HepG2 (cell line): Measurements from ENCODE around the gene GSTA5. TPM values are rescaled to one million over a fixed set of nuclear protein-coding genes. Genes with fewer than 3 reads are reported as not detected.
A peak's percentile ranks its signal among the peaks of the same experiment; 100 is the strongest.

Source experiments
- ATF4 ChIP-seq, 2 experiments: fragments of 450-650 bp in 1 of 2; sonication (generic) in 1 of 2; formaldehyde crosslinking; IDR thresholded peaks; 2 replicates each; pipeline versions ENCODE4 v1.5.0 to v1.8.0; 2020 to 2022; ENCODE audit warnings: mild to moderate bottlenecking in 1 of 2, missing genetic modification reagents in 1 of 2
- BCL6 ChIP-seq: IDR thresholded peaks from 2 replicates; pipeline ENCODE4 v1.6.1; 2016; ENCODE audit warnings: missing genetic modification reagents, missing compliant biosample characterization
- CEBPG ChIP-seq: IDR thresholded peaks from 2 replicates; pipeline ENCODE4 v1.6.1; 2016
- CREB1 ChIP-seq, 2 experiments: fragments of 450-650 bp in 1 of 2; IDR thresholded peaks; 2 replicates each; pipeline ENCODE4 v1.6.1; 2016 to 2017; ENCODE audit warnings: control low read depth in 1 of 2, mild to moderate bottlenecking in 1 of 2, missing compliant biosample characterization in 1 of 2, missing genetic modification characterization in 1 of 2
- ELF3 ChIP-seq: IDR thresholded peaks from 2 replicates; pipeline ENCODE4 v1.6.1; 2016; ENCODE audit warnings: missing genetic modification reagents, missing compliant biosample characterization
- EP300 ChIP-seq, 3 experiments: sonication (generic) in 1 of 3; formaldehyde crosslinking in 1 of 3; IDR thresholded peaks; 2 replicates each; pipeline versions ENCODE4 v1.5.1 to v1.6.1; 2011 to 2020; ENCODE audit warnings: low read depth in 2 of 3, low read length in 2 of 3, borderline replicate concordance in 1 of 3, improper control_type of control experiment in 1 of 3, mild to moderate bottlenecking in 1 of 3, missing genetic modification reagents in 1 of 3, moderate library complexity in 1 of 3
- HMGA1 ChIP-seq: sonication (generic); formaldehyde crosslinking; conservative IDR thresholded peaks from 2 replicates; pipeline ENCODE4 v1.4.0; 2020; ENCODE audit warnings: missing genetic modification reagents
- ISL2 ChIP-seq: sonication (generic); formaldehyde crosslinking; IDR thresholded peaks from 2 replicates; pipeline ENCODE4 v1.5.0; 2020; ENCODE audit warnings: missing genetic modification reagents
- MAF1 ChIP-seq: sonication (generic); formaldehyde crosslinking; IDR thresholded peaks from 2 replicates; pipeline ENCODE4 v1.5.0; 2020; ENCODE audit warnings: missing genetic modification reagents, borderline replicate concordance
- MED1 ChIP-seq: sonication (generic); formaldehyde crosslinking; IDR thresholded peaks from 2 replicates; pipeline ENCODE4 v1.4.0; 2020; ENCODE audit warnings: missing genetic modification reagents
- NCOA1 ChIP-seq: sonication (generic); formaldehyde crosslinking; IDR thresholded peaks from 2 replicates; pipeline ENCODE4 v1.9.0; 2021; ENCODE audit warnings: missing genetic modification reagents
- NCOA2 ChIP-seq: sonication (generic); formaldehyde crosslinking; IDR thresholded peaks from 2 replicates; pipeline ENCODE4 v1.8.0; 2022; ENCODE audit warnings: inconsistent platforms
- PAWR ChIP-seq: sonication (generic); formaldehyde crosslinking; IDR thresholded peaks from 2 replicates; pipeline ENCODE4 v1.4.0; 2020; ENCODE audit warnings: missing genetic modification reagents, mild to moderate bottlenecking, borderline replicate concordance
- RXRB ChIP-seq: IDR thresholded peaks from 2 replicates; pipeline ENCODE4 v1.6.1; 2016; ENCODE audit warnings: borderline replicate concordance, missing genetic modification reagents, missing compliant biosample characterization
- SOX13 ChIP-seq, 3 experiments: fragments of 450-650 bp in 1 of 3; sonication (generic) in 1 of 3; formaldehyde crosslinking in 1 of 3; IDR thresholded peaks in 2 of 3; conservative IDR thresholded peaks in 1 of 3; 2 replicates each; pipeline versions ENCODE4 v1.5.0 to v1.6.1; 2016 to 2020; ENCODE audit warnings: antibody characterized with exemption in 1 of 3, mild to moderate bottlenecking in 1 of 3, missing compliant biosample characterization in 1 of 3, missing genetic modification reagents in 1 of 3, moderate library complexity in 1 of 3
- SOX6 ChIP-seq, 2 experiments: fragments of 450-650 bp in 1 of 2; sonication (generic) in 1 of 2; formaldehyde crosslinking in 1 of 2; IDR thresholded peaks; 2 replicates each; pipeline versions ENCODE4 v1.4.0 to v1.6.1; 2017 to 2020; ENCODE audit warnings: antibody characterized with exemption in 1 of 2, mild to moderate bottlenecking in 1 of 2, missing genetic modification reagents in 1 of 2
- THAP9 ChIP-seq: sonication (generic); formaldehyde crosslinking; IDR thresholded peaks from 2 replicates; pipeline ENCODE4; 2020; ENCODE audit warnings: missing genetic modification reagents, mild to moderate bottlenecking, borderline replicate concordance
- ZC3H13 ChIP-seq: sonication (generic); formaldehyde crosslinking; IDR thresholded peaks from 2 replicates; pipeline ENCODE4 v1.8.1; 2023; ENCODE audit warnings: mild to moderate bottlenecking, missing genetic modification reagents, moderate library complexity
- ZNF225 ChIP-seq: sonication (generic); formaldehyde crosslinking; IDR thresholded peaks from 2 replicates; pipeline ENCODE4 v1.4.0; 2020; ENCODE audit warnings: mild to moderate bottlenecking, missing genetic modification reagents
- ZNF256 ChIP-seq: sonication (generic); formaldehyde crosslinking; conservative IDR thresholded peaks from 2 replicates; pipeline ENCODE4 v1.4.0; 2020; ENCODE audit warnings: missing genetic modification reagents
- ZNF276 ChIP-seq: sonication (generic); formaldehyde crosslinking; IDR thresholded peaks from 2 replicates; pipeline ENCODE4 v1.4.0; 2020; ENCODE audit warnings: mild to moderate bottlenecking, low read depth, missing genetic modification reagents
- ZNF430 ChIP-seq: sonication (generic); formaldehyde crosslinking; IDR thresholded peaks from 2 replicates; pipeline ENCODE4 v1.9.0; 2021; ENCODE audit warnings: mild to moderate bottlenecking, missing genetic modification reagents
- ZNF776 ChIP-seq: sonication (generic); formaldehyde crosslinking; IDR thresholded peaks from 2 replicates; pipeline ENCODE4 v1.4.0; 2020; ENCODE audit warnings: mild to moderate bottlenecking, missing genetic modification reagents
- polyA plus RNA-seq, 8 experiments: library from polyadenylated mRNA; depleted of rRNA in 3 of 8; stranded (reverse) in 7 of 8; unstranded in 1 of 8; fragments of >200 nt; fragmentation: Illumina TruSeq in 4 of 8; extraction: Trizol in 4 of 8; gene quantifications; 2 replicates each; pipeline versions ENCODE4 v1.2.1 to v1.2.3, GENCODE V29; 2011 to 2016; ENCODE audit warnings: low read depth in 4 of 8, missing spikeins in 1 of 8, mixed read lengths in 1 of 8; ENCODE audit not compliant: insufficient read depth in 1 of 8
- total RNA-seq, 5 experiments: library from RNA; depleted of rRNA; stranded (reverse); fragments of >200 nt; fragmentation: Illumina TruSeq; extraction: Trizol; gene quantifications; 2 replicates each; pipeline ENCODE4 v1.2.3, GENCODE V29; 2016; ENCODE audit warnings: low read depth in 1 of 5

GSTA5 gene
- total and polyA plus RNA-seq, 2 of the 13 experiments (the other 11 are each of a cell fraction or from before 2014, with no cell fraction given), result not detected

- no peak for TF ChIP-seq THAP9 (CRISPR knock-in tag)
- no peak for TF ChIP-seq ZNF776 (CRISPR knock-in tag)
- TF ChIP-seq SOX13 (IDR thresholded peaks at IDR 0.05), result no peak
- TF ChIP-seq SOX13 (CRISPR knock-in tag; conservative IDR thresholded peaks at IDR 0.05 in 1 of 2, IDR thresholded peaks at IDR 0.05 in 1 of 2), result peak in 1 of 2 experiments; percentile 82; a peak in 2 of 4 replicates
- TF ChIP-seq PAWR (CRISPR knock-in tag), result no peak
- no peak for TF ChIP-seq ZNF276 (CRISPR knock-in tag)
- TF ChIP-seq ZC3H13, result no peak
- no peak for TF ChIP-seq MAF1 (CRISPR knock-in tag)
- no peak for TF ChIP-seq ZNF225 (CRISPR knock-in tag)
- TF ChIP-seq ELF3 (CRISPR knock-in tag), result 0 out of 2 replicates have a peak, but pooled peaks have one; percentile 19
- TF ChIP-seq SOX6 (IDR thresholded peaks at IDR 0.05), result no peak
- TF ChIP-seq SOX6 (CRISPR knock-in tag; IDR thresholded peaks at IDR 0.05), result peak; percentile 86
- no peak for TF ChIP-seq CREB1 (IDR thresholded peaks at IDR 0.05)
- TF ChIP-seq CREB1 (CRISPR knock-in tag; IDR thresholded peaks at IDR 0.05), result 0 out of 2 replicates have a peak, but pooled peaks have one; percentile 42
- TF ChIP-seq CEBPG, result peak; percentile 28; the same call in 1 of the 2 replicates
- TF ChIP-seq ISL2, result peak; percentile 39; the same call in 1 of the 2 replicates
- TF ChIP-seq ZNF430 (CRISPR knock-in tag), result no peak
- peak in 1 of 2 experiments; percentile 81; a peak in 1 of 4 replicates for TF ChIP-seq EP300 (IDR thresholded peaks at IDR 0.05; ENCODE audit: low read depth in 2 of 2, low read length in 2 of 2)
- no peak for TF ChIP-seq EP300 (CRISPR knock-in tag; IDR thresholded peaks at IDR 0.05; ENCODE audit: borderline replicate concordance)
- TF ChIP-seq MED1 (CRISPR knock-in tag), result peak; percentile 49
- TF ChIP-seq RXRB (CRISPR knock-in tag), result peak; percentile 66; the same call in 1 of the 2 replicates
- no peak for TF ChIP-seq HMGA1 (CRISPR knock-in tag)
- TF ChIP-seq ATF4 (CRISPR knock-in tag; IDR thresholded peaks at IDR 0.05), result peak in 1 of 2 experiments; percentile 33; a peak in 1 of 4 replicates
- peak; percentile 77 for TF ChIP-seq NCOA2 (CRISPR knock-in tag)
- no peak for TF ChIP-seq ZNF256
- peak; percentile 16; the same call in 1 of the 2 replicates for TF ChIP-seq BCL6 (CRISPR knock-in tag)
- no peak for TF ChIP-seq NCOA1 (CRISPR knock-in tag)
These were observed 52.7 kb downstream of the GSTA5 start (continued) for GRCh38 chr6:52787917-52788316.
